EH (cell line): ENCODE measurements around the gene ZNF224.
"Not testable (repeated sequence)": the region's sequence is repeated elsewhere in the genome, so short reads cannot be mapped to it uniquely, and the experiment has no call there.

ENCODE experiments used
- DNase-seq: peaks from one replicate; pipeline ENCODE4 v3.0.0-alpha.2; 2015; ENCODE audit warnings: low read depth

Gene ZNF224

GRCh38 chr19:44093931-44094765 is at the start of gene ZNF224:
Gene ZNF224 (plus strand): TSS chr19:44094361. CDS start chr19:44097874, 3,513 bp downstream.
- peak; percentile 94 for DNase-seq

- peak; percentile 3 for DNase-seq
Measured at GRCh38 chr19:44050740-44051649, 43.2 kb upstream of the ZNF224 start.

GRCh38 chr19:44051650-44052402 is 42.3 kb upstream of the ZNF224 start, which contains the start of gene ZNF223:
Gene ZNF223 (plus strand): TSS chr19:44052036. CDS start chr19:44055177, 3,141 bp downstream.
- DNase-seq: peak; percentile 95

- no peak for DNase-seq
Measured at GRCh38 chr19:44055870-44056269, 38.3 kb upstream of the ZNF224 start.

- DNase-seq: no peak
Measured at GRCh38 chr19:44059229-44059628, 34.9 kb upstream of the ZNF224 start.

- no peak for DNase-seq
Measured at GRCh38 chr19:44061038-44061437, 33.1 kb upstream of the ZNF224 start.

- DNase-seq: no peak
Measured at GRCh38 chr19:44066305-44066704, 27.9 kb upstream of the ZNF224 start.

GRCh38 chr19:44069415-44069814 is 24.7 kb upstream of the ZNF224 start:
- DNase-seq: no peak

GRCh38 chr19:44071824-44072542 is 22.2 kb upstream of the ZNF224 start, which contains the start of gene ZNF284:
Gene ZNF284 (plus strand): TSS chr19:44072159. CDS start chr19:44076390, 4,231 bp downstream.
- peak; percentile 93 for DNase-seq

- peak; percentile 20 for DNase-seq
Measured at GRCh38 chr19:44072543-44073401, 21.4 kb upstream of the ZNF224 start.

GRCh38 chr19:44076325-44076724 is 17.8 kb upstream of the ZNF224 start:
- DNase-seq: no peak

- DNase-seq: no peak
Measured at GRCh38 chr19:44092108-44092507, 2.1 kb upstream of the ZNF224 start.

- DNase-seq: no peak
Measured at GRCh38 chr19:44107751-44108150, 13.6 kb downstream of the ZNF224 start.

- DNase-seq: no peak
Measured at GRCh38 chr19:44109458-44109857, 15.3 kb downstream of the ZNF224 start.

- DNase-seq: peak; percentile 84
Measured at GRCh38 chr19:44111910-44112463, 17.8 kb downstream of the ZNF224 start.

- DNase-seq: no peak
Measured at GRCh38 chr19:44112802-44113137, 18.6 kb downstream of the ZNF224 start.

- DNase-seq: peak; percentile 99
Measured at GRCh38 chr19:44113138-44113783, 19.1 kb downstream of the ZNF224 start, which contains the start of gene ZNF225. Gene ZNF225 (plus strand): TSS chr19:44113399. CDS start chr19:44115828, 2,429 bp downstream.

- DNase-seq: no peak
Measured at GRCh38 chr19:44113784-44114390, 19.7 kb downstream of the ZNF224 start.

GRCh38 chr19:44121162-44121561 is 27.0 kb downstream of the ZNF224 start:
- DNase-seq: not testable (repeated sequence)
